Activated naive CD4-positive, alpha-beta T cell treated with anti-CD3 and anti-CD28 coated beads for 36 hours (primary cell): ENCODE results near the gene CPAMD8. TPM values are rescaled to one million over a fixed set of nuclear protein-coding genes. Genes with fewer than 3 reads are reported as not detected.
"Not testable (repeated sequence)": the region's sequence is repeated elsewhere in the genome, so short reads cannot be mapped to it uniquely, and the experiment has no call there.

Experiments
- CTCF ChIA-PET: fragments of 350-600 bp; sonication (Branson Sonifier 250); formaldehyde crosslinking; loops from one replicate; lab custom pipeline; 2021; ENCODE audit warnings: antibody characterized with exemption; lab: Charles Lee
- DNase-seq: peaks from one replicate; pipeline ENCODE4 v3.0.0-alpha.2; 2020
- H3K27ac Mint-ChIP-seq: one replicate; pipeline ENCODE4 v1.8.0; 2021; ENCODE audit warnings: mild to moderate bottlenecking, mixed read lengths
- H3K27me3 Mint-ChIP-seq: one replicate; pipeline ENCODE4 v1.8.0; 2021; ENCODE audit warnings: low read depth, mixed read lengths
- H3K36me3 Mint-ChIP-seq: one replicate; pipeline ENCODE4 v1.8.0; 2021; ENCODE audit warnings: low read depth, mixed read lengths
- H3K4me1 Mint-ChIP-seq: one replicate; pipeline ENCODE4 v1.8.0; 2021; ENCODE audit warnings: low read depth, mixed read lengths
- H3K4me3 Mint-ChIP-seq: one replicate; pipeline ENCODE4 v1.8.0; 2021; ENCODE audit warnings: mild to moderate bottlenecking, moderate library complexity, mixed read lengths
- H3K9me3 Mint-ChIP-seq: one replicate; pipeline ENCODE4 v1.8.0; 2021; ENCODE audit warnings: mixed read lengths
- intact Hi-C: fragments of 100-400 bp; cut with micrococcal nuclease; formaldehyde crosslinking; loops from one replicate; pipeline ENCODE4 v1.15.1; 2023
- total RNA-seq, 2 experiments: library from RNA; stranded (reverse); gene quantifications; one replicate each; pipeline ENCODE4 v1.2.3, GENCODE V29; 2021

Gene CPAMD8
- total RNA-seq, 2 experiments from 2014 or later: 0.41 to 0.44 TPM

GRCh38 chr19:16982586-16982985, 44.0 kb downstream of the CPAMD8 start:
- H3K36me3 Mint-ChIP-seq, H3K27ac Mint-ChIP-seq, H3K4me1 Mint-ChIP-seq, CTCF ChIA-PET, DNase-seq, intact Hi-C loops, H3K4me3 Mint-ChIP-seq, H3K27me3 Mint-ChIP-seq: not testable (repeated sequence)
- peaks cover 12% of the 10 kb centered on the region for H3K9me3 Mint-ChIP-seq

GRCh38 chr19:16978839-16979802, 47.5 kb downstream of the CPAMD8 start:
- Mint-ChIP-seq H3K36me3 (no peaks in the 10 kb centered on the region), H3K4me3 (no peak overlapping the region), H3K27ac (no peak overlapping the region), H3K27me3 (no peaks in the 10 kb centered on the region), H3K9me3 (peaks cover 6% of the 10 kb centered on the region), H3K4me1 (no peaks in the 10 kb centered on the region)
- CTCF ChIA-PET: no interaction called here
- no peak for DNase-seq
- intact Hi-C loops: no loop called here

- intact Hi-C loops: no loop called here
- Mint-ChIP-seq H3K27ac (no peak overlapping the region), H3K4me1 (no peaks in the 10 kb centered on the region), H3K4me3 (no peak overlapping the region), H3K27me3 (no peaks in the 10 kb centered on the region), H3K36me3 (no peaks in the 10 kb centered on the region), H3K9me3 (no peaks in the 10 kb centered on the region)
- DNase-seq: no peak
- CTCF ChIA-PET: no interaction called here
These were observed 48.5 kb downstream of the CPAMD8 start for GRCh38 chr19:16978156-16978555.

GRCh38 chr19:16977306-16977705, 49.3 kb downstream of the CPAMD8 start:
- Mint-ChIP-seq H3K27ac (no peak overlapping the region), H3K4me1 (no peaks in the 10 kb centered on the region), H3K9me3 (no peaks in the 10 kb centered on the region), H3K36me3 (no peaks in the 10 kb centered on the region), H3K27me3 (no peaks in the 10 kb centered on the region), H3K4me3 (no peak overlapping the region)
- DNase-seq: no peak
- CTCF ChIA-PET: no interaction called here
- intact Hi-C loops: no loop called here

GRCh38 chr19:16976446-16976845, 50.2 kb downstream of the CPAMD8 start:
- Mint-ChIP-seq H3K27me3 (no peaks in the 10 kb centered on the region), H3K9me3 (no peaks in the 10 kb centered on the region), H3K27ac (no peak overlapping the region), H3K4me1 (no peaks in the 10 kb centered on the region), H3K36me3 (no peaks in the 10 kb centered on the region), H3K4me3 (no peak overlapping the region)
- DNase-seq: no peak
- intact Hi-C loops: no loop called here
- CTCF ChIA-PET: no interaction called here

- CTCF ChIA-PET: interaction anchor here (0.6 kb wide), 1 partner anchor 509 kb away, joined by 3 read pairs; no protein-coding TSS in a partner anchor
- peaks cover 10% of the 10 kb centered on the region for H3K9me3 Mint-ChIP-seq
These were observed 55.8 kb downstream of the CPAMD8 start for GRCh38 chr19:16970821-16971220.

GRCh38 chr19:16969135-16969534, 57.5 kb downstream of the CPAMD8 start:
- no peaks in the 10 kb centered on the region for H3K27me3 Mint-ChIP-seq
- no peaks in the 10 kb centered on the region for H3K4me1 Mint-ChIP-seq
- H3K4me3 Mint-ChIP-seq: no peak overlapping the region
- peaks cover 3% of the 10 kb centered on the region for H3K36me3 Mint-ChIP-seq
- no peak for DNase-seq
- H3K27ac Mint-ChIP-seq: no peak overlapping the region
- CTCF ChIA-PET: no interaction called here
- H3K9me3 Mint-ChIP-seq: peaks cover 10% of the 10 kb centered on the region
- intact Hi-C loops: no loop called here

More at GRCh38 chr19:16970821-16971220, 55.8 kb downstream of the CPAMD8 start:
- Mint-ChIP-seq H3K27me3 (no peaks in the 10 kb centered on the region), H3K4me1 (no peaks in the 10 kb centered on the region), H3K36me3 (peaks cover 3% of the 10 kb centered on the region), H3K4me3 (no peak overlapping the region), H3K27ac (no peak overlapping the region)
- DNase-seq: no peak
- intact Hi-C loops: no loop called here

- H3K27me3 Mint-ChIP-seq, DNase-seq, H3K4me1 Mint-ChIP-seq, intact Hi-C loops, H3K9me3 Mint-ChIP-seq, H3K4me3 Mint-ChIP-seq, H3K36me3 Mint-ChIP-seq, H3K27ac Mint-ChIP-seq, CTCF ChIA-PET: not testable (repeated sequence)
These were observed 65.4 kb downstream of the CPAMD8 start for GRCh38 chr19:16960996-16961822.

- CTCF ChIA-PET, H3K36me3 Mint-ChIP-seq, H3K27me3 Mint-ChIP-seq, H3K4me1 Mint-ChIP-seq, DNase-seq, H3K4me3 Mint-ChIP-seq, H3K9me3 Mint-ChIP-seq, H3K27ac Mint-ChIP-seq, intact Hi-C loops: not testable (repeated sequence)
These were observed 68.3 kb downstream of the CPAMD8 start for GRCh38 chr19:16958277-16958676.

GRCh38 chr19:16957855-16958254, 68.8 kb downstream of the CPAMD8 start:
- no peaks in the 10 kb centered on the region for H3K9me3 Mint-ChIP-seq
- CTCF ChIA-PET: no interaction called here
- intact Hi-C loops: no loop called here
- H3K27ac Mint-ChIP-seq: no peak overlapping the region
- no peak overlapping the region for H3K4me3 Mint-ChIP-seq
- no peaks in the 10 kb centered on the region for H3K27me3 Mint-ChIP-seq
- no peaks in the 10 kb centered on the region for H3K36me3 Mint-ChIP-seq
- no peak for DNase-seq
- no peaks in the 10 kb centered on the region for H3K4me1 Mint-ChIP-seq

- CTCF ChIA-PET: no interaction called here
- intact Hi-C loops: no loop called here
- Mint-ChIP-seq H3K27ac (no peak overlapping the region), H3K4me1 (no peaks in the 10 kb centered on the region), H3K27me3 (no peaks in the 10 kb centered on the region), H3K4me3 (no peak overlapping the region), H3K9me3 (no peaks in the 10 kb centered on the region), H3K36me3 (no peaks in the 10 kb centered on the region)
- no peak for DNase-seq
These were observed 69.4 kb downstream of the CPAMD8 start for GRCh38 chr19:16957151-16957701.

- Mint-ChIP-seq H3K4me3 (no peak overlapping the region), H3K36me3 (no peaks in the 10 kb centered on the region), H3K9me3 (no peaks in the 10 kb centered on the region), H3K27me3 (no peaks in the 10 kb centered on the region), H3K4me1 (no peaks in the 10 kb centered on the region), H3K27ac (no peak overlapping the region)
- DNase-seq: no peak
- CTCF ChIA-PET: no interaction called here
- intact Hi-C loops: no loop called here
These were observed 71.4 kb downstream of the CPAMD8 start for GRCh38 chr19:16955161-16955560.
